GM19395 (cell line): ENCODE data around the gene TFF2.

Experiments used
- ATAC-seq: cut with Tn5 transposase; IDR thresholded peaks from one replicate; pipeline ENCODE4 v1.9.1; 2021; ENCODE audit warnings: mild to moderate bottlenecking, moderate library complexity; ENCODE audit not compliant: unreplicated experiment

The TFF2 gene

GRCh38 chr21:42306366-42307035 lies 44.3 kb downstream of the TFF2 start:
- no peak for ATAC-seq

- no peak for ATAC-seq
Measured at GRCh38 chr21:42305707-42306147, 45.1 kb downstream of the TFF2 start.

GRCh38 chr21:42304556-42305454 lies 46.0 kb downstream of the TFF2 start:
- ATAC-seq, result no peak

GRCh38 chr21:42303443-42303842 lies 47.4 kb downstream of the TFF2 start:
- no peak for ATAC-seq

- no peak for ATAC-seq
Measured at GRCh38 chr21:42302794-42303193, 48.0 kb downstream of the TFF2 start.

GRCh38 chr21:42302076-42302650 lies 48.6 kb downstream of the TFF2 start:
- ATAC-seq, result no peak

- no peak for ATAC-seq
Measured at GRCh38 chr21:42301371-42302075, 49.3 kb downstream of the TFF2 start.

GRCh38 chr21:42300956-42301355 lies 49.8 kb downstream of the TFF2 start:
- no peak for ATAC-seq

GRCh38 chr21:42300045-42300583 lies 50.7 kb downstream of the TFF2 start:
- no peak for ATAC-seq

GRCh38 chr21:42299324-42300044 lies 51.3 kb downstream of the TFF2 start:
- no peak for ATAC-seq

- no peak for ATAC-seq
Measured at GRCh38 chr21:42298657-42299056, 52.1 kb downstream of the TFF2 start.

GRCh38 chr21:42298237-42298636 lies 52.6 kb downstream of the TFF2 start:
- no peak for ATAC-seq

GRCh38 chr21:42297377-42297776 lies 53.4 kb downstream of the TFF2 start:
- no peak for ATAC-seq

- ATAC-seq, result no peak
Measured at GRCh38 chr21:42296501-42296900, 54.3 kb downstream of the TFF2 start.
